ENCODE data around the gene HLA-DMA.

DNA sequence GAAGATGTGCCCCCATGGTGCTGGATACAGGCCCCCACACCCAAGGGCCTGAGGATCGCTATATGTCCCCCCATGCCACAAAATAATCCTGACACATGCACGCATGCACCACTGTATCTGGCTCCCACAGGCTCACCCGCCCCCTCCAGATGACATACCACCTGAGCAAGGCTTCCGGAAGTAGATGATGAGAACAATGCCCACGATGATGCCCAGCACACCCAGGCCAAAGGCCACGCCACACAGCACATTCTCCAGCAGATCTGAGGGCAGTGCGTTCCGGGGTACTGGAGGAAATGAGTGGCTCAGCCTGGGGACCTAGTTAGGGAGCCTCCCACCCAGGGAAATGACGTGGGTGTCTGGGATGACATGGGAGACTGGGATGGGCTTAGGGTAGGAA lies 3.8 kb downstream of the HLA-DMA start:
- TF ChIP-seq, protein P1, sequence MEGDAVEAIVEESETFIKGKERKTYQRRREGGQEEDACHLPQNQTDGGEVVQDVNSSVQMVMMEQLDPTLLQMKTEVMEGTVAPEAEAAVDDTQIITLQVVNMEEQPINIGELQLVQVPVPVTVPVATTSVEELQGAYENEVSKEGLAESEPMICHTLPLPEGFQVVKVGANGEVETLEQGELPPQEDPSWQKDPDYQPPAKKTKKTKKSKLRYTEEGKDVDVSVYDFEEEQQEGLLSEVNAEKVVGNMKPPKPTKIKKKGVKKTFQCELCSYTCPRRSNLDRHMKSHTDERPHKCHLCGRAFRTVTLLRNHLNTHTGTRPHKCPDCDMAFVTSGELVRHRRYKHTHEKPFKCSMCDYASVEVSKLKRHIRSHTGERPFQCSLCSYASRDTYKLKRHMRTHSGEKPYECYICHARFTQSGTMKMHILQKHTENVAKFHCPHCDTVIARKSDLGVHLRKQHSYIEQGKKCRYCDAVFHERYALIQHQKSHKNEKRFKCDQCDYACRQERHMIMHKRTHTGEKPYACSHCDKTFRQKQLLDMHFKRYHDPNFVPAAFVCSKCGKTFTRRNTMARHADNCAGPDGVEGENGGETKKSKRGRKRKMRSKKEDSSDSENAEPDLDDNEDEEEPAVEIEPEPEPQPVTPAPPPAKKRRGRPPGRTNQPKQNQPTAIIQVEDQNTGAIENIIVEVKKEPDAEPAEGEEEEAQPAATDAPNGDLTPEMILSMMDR (IDR thresholded peaks at IDR 0.05; ENCODE audit: insufficient read depth, low read length, poor library complexity, severe bottlenecking) = no peak
- TF ChIP-seq EZH2phosphoT487 (conservative IDR thresholded peaks at IDR 0.05; ENCODE audit: low read length) = no peak

Data from SU-DHL-6 (cell line).